Measurements from ENCODE around the gene KCNMA1.

KCNMA1 gene

GRCh38 chr10:77478247-77478961 is 159.2 kb downstream of the KCNMA1 start:
- Histone ChIP-seq H3K4me1 (ENCODE audit: control insufficient read depth, insufficient read depth, low read length) (no peaks in the 10 kb centered on the region), H3K9me3 (ENCODE audit: control insufficient read depth, insufficient read depth, low read length) (no peaks in the 10 kb centered on the region), H3K36me3 (ENCODE audit: control insufficient read depth, insufficient read depth, low read length) (no peaks in the 10 kb centered on the region), H3K4me3 (ENCODE audit: low read depth, low read length) (no peak overlapping the region), H3K27me3 (ENCODE audit: control insufficient read depth, insufficient read depth, low read length) (no peaks in the 10 kb centered on the region), H3K9ac (ENCODE audit: low read depth, low read length) (no peak overlapping the region)

DNA sequence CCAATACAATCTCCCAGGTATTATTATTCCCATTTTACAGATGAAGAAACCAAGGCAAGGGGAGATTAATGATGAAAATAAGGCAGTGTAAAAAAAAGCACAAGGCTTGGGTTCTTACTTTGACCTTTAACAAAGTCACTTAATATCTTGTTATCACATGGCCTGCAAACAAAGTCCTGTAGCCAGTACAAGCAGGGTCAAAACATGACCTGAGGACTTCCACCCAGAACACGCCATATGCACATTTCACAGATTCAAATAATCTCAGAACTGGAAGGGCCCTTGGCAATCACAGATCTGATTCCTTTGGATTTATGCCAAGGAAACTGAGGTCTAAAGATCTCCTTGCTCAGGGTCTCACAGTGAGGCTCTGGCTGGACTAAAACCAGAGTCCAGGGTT is 162.1 kb downstream of the KCNMA1 start:
- Histone ChIP-seq H3K4me3 (ENCODE audit: low read depth, low read length) (no peak overlapping the region), H3K36me3 (ENCODE audit: control insufficient read depth, insufficient read depth, low read length) (no peaks in the 10 kb centered on the region), H3K27me3 (ENCODE audit: control insufficient read depth, insufficient read depth, low read length) (no peaks in the 10 kb centered on the region), H3K9me3 (ENCODE audit: control insufficient read depth, insufficient read depth, low read length) (no peaks in the 10 kb centered on the region), H3K9ac (ENCODE audit: low read depth, low read length) (no peak overlapping the region), H3K4me1 (ENCODE audit: control insufficient read depth, insufficient read depth, low read length) (no peaks in the 10 kb centered on the region)

DNA sequence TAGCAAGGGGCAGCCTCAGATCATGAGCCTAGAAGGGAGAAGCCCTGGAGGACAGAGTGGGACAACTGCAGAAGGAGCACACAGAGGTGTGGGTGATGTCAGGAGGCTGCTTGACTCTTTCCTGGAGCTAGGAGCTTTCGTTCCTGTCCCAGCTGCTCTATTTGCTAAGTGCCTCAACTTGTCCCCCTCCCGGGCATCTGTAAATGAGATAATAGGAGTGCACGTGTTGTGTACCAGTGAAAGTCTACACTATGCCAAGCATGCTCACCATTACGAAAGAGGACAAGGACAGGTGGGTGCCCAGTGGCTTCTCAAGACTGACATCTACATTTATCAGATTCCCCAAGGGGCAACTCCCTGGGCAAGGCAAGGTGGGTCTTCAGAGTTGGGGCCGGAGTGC is 162.7 kb downstream of the KCNMA1 start:
- Histone ChIP-seq H3K4me3 (ENCODE audit: low read depth, low read length) (no peak overlapping the region), H3K27me3 (ENCODE audit: control insufficient read depth, insufficient read depth, low read length) (no peaks in the 10 kb centered on the region), H3K9me3 (ENCODE audit: control insufficient read depth, insufficient read depth, low read length) (no peaks in the 10 kb centered on the region), H3K36me3 (ENCODE audit: control insufficient read depth, insufficient read depth, low read length) (no peaks in the 10 kb centered on the region), H3K9ac (ENCODE audit: low read depth, low read length) (no peak overlapping the region), H3K4me1 (ENCODE audit: control insufficient read depth, insufficient read depth, low read length) (no peaks in the 10 kb centered on the region)

DNA sequence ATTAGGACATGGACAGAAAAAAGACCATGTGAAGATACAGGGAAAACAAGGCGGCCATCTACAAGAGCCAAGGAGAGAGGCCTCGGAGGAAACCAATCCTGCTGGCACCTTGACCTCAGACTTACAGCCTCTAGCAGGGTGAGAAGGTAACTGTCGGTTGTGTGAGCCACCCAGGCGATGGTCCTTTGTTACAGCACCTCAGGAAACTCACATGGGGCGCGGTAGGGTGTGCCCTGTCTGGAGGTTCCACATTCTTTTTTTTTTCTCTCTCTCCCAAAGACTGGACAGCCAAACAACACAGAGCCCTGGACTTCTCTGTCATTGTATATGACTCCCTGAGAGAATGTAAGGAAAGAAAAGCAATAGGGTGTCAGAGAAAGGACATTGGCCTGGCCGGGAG is 163.2 kb downstream of the KCNMA1 start:
- no peaks in the 10 kb centered on the region for H3K27me3 ChIP-seq (ENCODE audit: control insufficient read depth, insufficient read depth, low read length)
- no peaks in the 10 kb centered on the region for H3K36me3 ChIP-seq (ENCODE audit: control insufficient read depth, insufficient read depth, low read length)
- H3K9me3 ChIP-seq (ENCODE audit: control insufficient read depth, insufficient read depth, low read length): no peaks in the 10 kb centered on the region
- H3K4me1 ChIP-seq (ENCODE audit: control insufficient read depth, insufficient read depth, low read length): no peaks in the 10 kb centered on the region
- no peak overlapping the region for H3K4me3 ChIP-seq (ENCODE audit: low read depth, low read length)
- no peak overlapping the region for H3K9ac ChIP-seq (ENCODE audit: low read depth, low read length)

DNA sequence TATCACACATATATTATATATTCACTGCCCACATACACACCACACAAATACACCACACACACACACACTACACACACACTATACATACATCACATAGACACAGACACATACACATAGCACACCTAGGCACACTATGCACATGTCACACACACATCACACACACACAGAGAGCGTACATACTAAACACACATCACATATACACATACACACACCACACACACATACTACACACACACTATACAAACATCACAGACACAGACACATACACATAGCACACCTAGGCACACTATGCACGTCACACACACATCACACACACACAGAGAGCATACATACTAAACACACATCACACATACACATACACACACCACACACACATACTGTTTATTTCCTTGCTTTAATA is 165.5 kb downstream of the KCNMA1 start:
- Histone ChIP-seq H3K9ac (ENCODE audit: low read depth, low read length) (no peak overlapping the region), H3K9me3 (ENCODE audit: control insufficient read depth, insufficient read depth, low read length) (no peaks in the 10 kb centered on the region), H3K36me3 (ENCODE audit: control insufficient read depth, insufficient read depth, low read length) (no peaks in the 10 kb centered on the region), H3K27me3 (ENCODE audit: control insufficient read depth, insufficient read depth, low read length) (no peaks in the 10 kb centered on the region), H3K4me1 (ENCODE audit: control insufficient read depth, insufficient read depth, low read length) (no peaks in the 10 kb centered on the region), H3K4me3 (ENCODE audit: low read depth, low read length) (no peak overlapping the region)

DNA sequence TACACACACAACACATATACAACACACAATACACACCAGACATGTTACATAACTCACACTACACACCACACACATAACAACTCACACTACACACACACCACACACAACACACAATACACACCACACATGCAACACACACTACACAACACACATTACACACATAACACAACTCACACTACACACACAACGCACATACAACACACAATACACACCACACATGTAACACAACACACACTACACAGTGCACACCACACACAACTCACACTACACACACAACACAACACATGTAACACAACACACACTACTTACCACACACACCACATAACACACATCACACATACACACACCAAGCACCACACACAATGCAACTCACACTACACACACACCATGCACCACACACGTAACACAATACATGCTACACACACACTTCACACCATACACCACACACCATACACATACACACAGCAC is 166.5 kb downstream of the KCNMA1 start:
- H3K4me3 ChIP-seq (ENCODE audit: low read depth, low read length): no peak overlapping the region
- no peak overlapping the region for H3K9ac ChIP-seq (ENCODE audit: low read depth, low read length)
- H3K27me3 ChIP-seq (ENCODE audit: control insufficient read depth, insufficient read depth, low read length): no peaks in the 10 kb centered on the region
- H3K4me1 ChIP-seq (ENCODE audit: control insufficient read depth, insufficient read depth, low read length): no peaks in the 10 kb centered on the region
- no peaks in the 10 kb centered on the region for H3K36me3 ChIP-seq (ENCODE audit: control insufficient read depth, insufficient read depth, low read length)
- H3K9me3 ChIP-seq (ENCODE audit: control insufficient read depth, insufficient read depth, low read length): no peaks in the 10 kb centered on the region

DNA sequence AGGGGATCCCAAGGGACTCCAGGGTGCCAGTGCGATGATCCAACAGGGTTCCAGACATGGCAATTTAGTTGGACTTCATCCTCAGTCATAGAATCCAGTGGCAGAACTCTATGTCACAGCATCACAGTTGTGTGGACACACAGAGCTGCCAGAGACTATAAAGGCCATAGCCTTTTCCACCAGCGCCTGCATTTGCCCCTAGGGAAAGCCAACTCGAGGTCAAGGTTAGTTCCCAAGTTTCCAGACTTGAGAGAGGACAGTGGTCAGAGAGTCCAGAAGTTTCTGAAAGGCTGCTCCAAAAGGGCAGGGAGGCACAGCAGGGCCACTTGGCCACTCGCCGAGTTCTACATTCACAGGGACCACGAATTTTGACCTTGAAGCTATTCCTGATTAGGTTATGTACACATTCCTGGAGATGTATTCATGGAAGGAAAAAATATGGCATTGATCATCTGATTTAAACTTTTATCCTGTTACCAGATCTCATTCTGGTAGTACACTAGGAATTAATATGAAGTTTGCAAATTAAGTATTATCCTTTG is 170.1 kb downstream of the KCNMA1 start:
- no peaks in the 10 kb centered on the region for H3K9me3 ChIP-seq (ENCODE audit: control insufficient read depth, insufficient read depth, low read length)

GRCh38 chr10:77463967-77464745 is 173.5 kb downstream of the KCNMA1 start:
- Histone ChIP-seq H3K4me3 (ENCODE audit: low read depth, low read length) (no peak overlapping the region), H3K27me3 (ENCODE audit: control insufficient read depth, insufficient read depth, low read length) (no peaks in the 10 kb centered on the region), H3K9me3 (ENCODE audit: control insufficient read depth, insufficient read depth, low read length) (no peaks in the 10 kb centered on the region), H3K36me3 (ENCODE audit: control insufficient read depth, insufficient read depth, low read length) (no peaks in the 10 kb centered on the region), H3K9ac (ENCODE audit: low read depth, low read length) (no peak overlapping the region), H3K4me1 (ENCODE audit: control insufficient read depth, insufficient read depth, low read length) (no peaks in the 10 kb centered on the region)

More for the DNA sequence above, 170.1 kb downstream of the KCNMA1 start:
- no peaks in the 10 kb centered on the region for H3K4me1 ChIP-seq (ENCODE audit: control insufficient read depth, insufficient read depth, low read length)
- no peaks in the 10 kb centered on the region for H3K27me3 ChIP-seq (ENCODE audit: control insufficient read depth, insufficient read depth, low read length)
- no peak overlapping the region for H3K9ac ChIP-seq (ENCODE audit: low read depth, low read length)
- no peak overlapping the region for H3K4me3 ChIP-seq (ENCODE audit: low read depth, low read length)
- no peaks in the 10 kb centered on the region for H3K36me3 ChIP-seq (ENCODE audit: control insufficient read depth, insufficient read depth, low read length)

DNA sequence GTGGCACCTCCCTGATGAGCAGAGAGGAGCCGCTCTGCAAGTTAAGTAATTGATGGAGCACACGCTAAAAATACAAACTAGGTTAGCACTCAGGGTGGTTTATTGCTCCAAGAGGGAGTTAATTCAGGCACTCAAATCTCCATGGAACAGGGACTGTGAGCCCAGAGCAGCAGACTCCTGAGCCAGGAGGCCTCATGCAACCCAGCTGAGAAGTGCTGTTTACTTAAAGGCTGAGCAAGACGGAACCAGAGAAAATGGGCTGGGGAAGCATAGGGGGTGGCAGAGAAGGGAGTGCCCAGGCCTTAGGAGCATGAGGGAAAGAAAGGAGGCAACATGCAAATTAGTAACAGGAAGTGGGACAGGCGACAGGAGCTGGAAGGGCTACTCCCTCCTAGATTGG is 174.1 kb downstream of the KCNMA1 start:
- H3K9me3 ChIP-seq (ENCODE audit: control insufficient read depth, insufficient read depth, low read length): no peaks in the 10 kb centered on the region
- no peaks in the 10 kb centered on the region for H3K36me3 ChIP-seq (ENCODE audit: control insufficient read depth, insufficient read depth, low read length)
- H3K4me1 ChIP-seq (ENCODE audit: control insufficient read depth, insufficient read depth, low read length): no peaks in the 10 kb centered on the region
- no peak overlapping the region for H3K9ac ChIP-seq (ENCODE audit: low read depth, low read length)
- H3K27me3 ChIP-seq (ENCODE audit: control insufficient read depth, insufficient read depth, low read length): no peaks in the 10 kb centered on the region
- no peak overlapping the region for H3K4me3 ChIP-seq (ENCODE audit: low read depth, low read length)

DNA sequence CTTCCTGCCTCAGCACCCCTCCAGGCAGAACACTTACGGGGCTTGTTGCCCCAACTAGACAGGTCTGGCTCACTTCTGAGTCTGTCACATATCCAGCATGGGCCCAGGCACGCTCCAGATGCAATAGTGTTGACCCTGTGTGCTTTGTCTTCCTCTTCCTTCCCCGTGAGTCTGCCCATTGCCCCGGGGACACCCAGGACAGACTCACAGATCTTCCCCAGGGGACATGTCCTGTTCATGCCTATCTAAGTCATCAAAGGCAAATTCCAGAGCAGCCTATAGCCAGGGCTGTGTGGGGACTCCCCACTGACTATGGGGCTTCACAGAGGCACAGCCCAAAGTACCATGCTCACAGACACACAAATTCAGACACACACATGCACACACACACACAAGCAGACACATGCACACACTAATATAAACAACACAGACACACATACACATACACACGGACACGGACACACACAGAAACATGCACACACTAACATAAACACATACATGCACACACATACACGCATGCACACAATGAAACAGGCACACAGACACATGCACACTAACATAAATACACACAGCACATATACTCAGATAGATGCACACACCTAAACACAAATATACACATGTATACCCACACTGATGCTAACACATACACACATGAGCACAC is 175.8 kb downstream of the KCNMA1 start:
- Histone ChIP-seq H3K9ac (ENCODE audit: low read depth, low read length) (no peak overlapping the region), H3K27me3 (ENCODE audit: control insufficient read depth, insufficient read depth, low read length) (no peaks in the 10 kb centered on the region), H3K4me3 (ENCODE audit: low read depth, low read length) (no peak overlapping the region)

DNA sequence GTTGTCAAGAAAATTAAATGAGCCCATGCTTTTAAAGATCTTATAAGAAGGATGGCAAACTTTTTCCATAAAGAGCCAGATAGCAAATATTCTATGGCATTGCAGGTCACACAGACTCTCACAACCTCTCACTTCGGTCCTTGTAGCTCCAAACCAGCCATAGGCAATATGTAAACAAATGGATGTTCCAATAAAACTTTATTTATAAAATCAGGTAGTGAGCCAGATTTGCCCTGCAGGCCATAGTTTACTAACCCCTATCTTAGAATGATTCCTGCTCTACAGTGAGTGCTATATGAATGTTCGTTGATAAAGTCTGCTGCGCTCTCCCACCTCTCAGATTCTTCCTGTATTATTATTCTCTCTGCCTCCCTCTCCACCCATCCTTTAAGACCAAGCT is 177.7 kb downstream of the KCNMA1 start:
- Histone ChIP-seq H3K36me3 (ENCODE audit: control insufficient read depth, insufficient read depth, low read length) (no peaks in the 10 kb centered on the region), H3K9ac (ENCODE audit: low read depth, low read length) (no peak overlapping the region), H3K27me3 (ENCODE audit: control insufficient read depth, insufficient read depth, low read length) (no peaks in the 10 kb centered on the region), H3K4me1 (ENCODE audit: control insufficient read depth, insufficient read depth, low read length) (no peaks in the 10 kb centered on the region), H3K4me3 (ENCODE audit: low read depth, low read length) (no peak overlapping the region), H3K9me3 (ENCODE audit: control insufficient read depth, insufficient read depth, low read length) (no peaks in the 10 kb centered on the region)

More for the DNA sequence above, 175.8 kb downstream of the KCNMA1 start:
- Histone ChIP-seq H3K9me3 (ENCODE audit: control insufficient read depth, insufficient read depth, low read length) (no peaks in the 10 kb centered on the region), H3K36me3 (ENCODE audit: control insufficient read depth, insufficient read depth, low read length) (no peaks in the 10 kb centered on the region), H3K4me1 (ENCODE audit: control insufficient read depth, insufficient read depth, low read length) (no peaks in the 10 kb centered on the region)
